AG04450 (cell line): Measurements from ENCODE around the gene SHC4. TPM values are rescaled to one million over a fixed set of nuclear protein-coding genes. Genes with fewer than 3 reads are reported as not detected.

ENCODE experiments used
- CTCF ChIA-PET: fragments of 300-600, 350-600 bp; formaldehyde crosslinking; extraction: SDS; loops from one replicate; lab custom pipeline; 2022; ENCODE audit warnings: antibody characterized with exemption, inconsistent platforms; lab: Charles Lee
- POLR2A ChIA-PET: fragments of 350-600 bp; formaldehyde crosslinking; extraction: SDS; loops from one replicate; lab custom pipeline; 2021; ENCODE audit warnings: antibody characterized with exemption, inconsistent platforms; lab: Yijun Ruan, JAX
- DNase-seq: peaks from one replicate; pipeline ENCODE4 v3.0.0-alpha.2; 2011; ENCODE audit warnings: low read depth, low spot score
- H3K27ac ChIP-seq: one replicate; pipeline ENCODE4 v1.5.1; 2012; ENCODE audit warnings: low read depth, low read length, control low read depth
- H3K27me3 ChIP-seq: one replicate; pipeline ENCODE4 v1.6.0; 2012; ENCODE audit warnings: low read length; ENCODE audit not compliant: control insufficient read depth, insufficient read depth
- H3K4me3 ChIP-seq: 2 replicates; pipeline ENCODE4 v1.5.1; 2011; ENCODE audit warnings: mild to moderate bottlenecking, low read depth, low read length, control low read depth
- H3K9me3 ChIP-seq: 2 replicates; pipeline ENCODE4 v1.5.1; 2012; ENCODE audit warnings: low read length; ENCODE audit not compliant: control insufficient read depth, insufficient read depth
- CTCF ChIP-seq: IDR thresholded peaks from 2 replicates; pipeline ENCODE4 v1.5.1; 2011; ENCODE audit warnings: low read depth, low read length, control low read depth, inconsistent platforms
- polyA plus RNA-seq: library from polyadenylated mRNA; depleted of rRNA; stranded (reverse); fragments of >200 nt; gene quantifications from 2 replicates; pipeline ENCODE4 v1.2.3, GENCODE V29; 2011

Gene SHC4
- polyA plus RNA-seq, 1 experiment: 5.1 TPM

- ChIA-PET POLR2A (no interaction called here), CTCF (no interaction called here)
- no peak for TF ChIP-seq CTCF
- Histone ChIP-seq H3K27me3 (no peaks in the 10 kb centered on the region), H3K27ac (no peak overlapping the region), H3K9me3 (no peaks in the 10 kb centered on the region), H3K4me3 (no peak overlapping the region)
- DNase-seq: no peak
These were observed 121.2 kb downstream of the SHC4 start for GRCh38 chr15:48842501-48842900.

GRCh38 chr15:48834756-48835155, 129.0 kb downstream of the SHC4 start:
- Histone ChIP-seq H3K4me3 (no peak overlapping the region), H3K9me3 (0 out of 2 replicates have a peak, but pooled peaks cover 5% of the 10 kb centered on the region), H3K27me3 (no peaks in the 10 kb centered on the region), H3K27ac (no peak overlapping the region)
- CTCF ChIA-PET: no interaction called here
- TF ChIP-seq CTCF: no peak
- POLR2A ChIA-PET: no interaction called here
- DNase-seq: no peak

- no peak for TF ChIP-seq CTCF
- DNase-seq: no peak
- Histone ChIP-seq H3K27me3 (no peaks in the 10 kb centered on the region), H3K4me3 (no peak overlapping the region), H3K9me3 (0 out of 2 replicates have a peak, but pooled peaks cover 5% of the 10 kb centered on the region), H3K27ac (no peak overlapping the region)
- CTCF ChIA-PET: interaction anchor here (0.5 to 0.6 kb wide), 2 partner anchors 48 to 432 kb away, joined by 3 read pairs; no protein-coding TSS in a partner anchor
- POLR2A ChIA-PET: no interaction called here
These were observed 130.0 kb downstream of the SHC4 start for GRCh38 chr15:48833526-48834239.

GRCh38 chr15:48832648-48833047, 131.1 kb downstream of the SHC4 start:
- Histone ChIP-seq H3K4me3 (no peak overlapping the region), H3K27ac (no peak overlapping the region), H3K27me3 (no peaks in the 10 kb centered on the region), H3K9me3 (0 out of 2 replicates have a peak, but pooled peaks cover 5% of the 10 kb centered on the region)
- TF ChIP-seq CTCF: no peak
- no peak for DNase-seq
- POLR2A ChIA-PET: no interaction called here
- CTCF ChIA-PET: no interaction called here

- no peak overlapping the region for H3K27ac ChIP-seq
- no peak for TF ChIP-seq CTCF
- ChIA-PET CTCF (no interaction called here), POLR2A (no interaction called here)
- 0 out of 2 replicates have a peak, but pooled peaks cover 5% of the 10 kb centered on the region for H3K9me3 ChIP-seq
- DNase-seq: no peak
- H3K4me3 ChIP-seq: no peak overlapping the region
- no peaks in the 10 kb centered on the region for H3K27me3 ChIP-seq
These were observed 134.8 kb downstream of the SHC4 start for GRCh38 chr15:48828906-48829305.
